PC-9 (cell line): Measurements from ENCODE around the gene BACH1. TPM values are rescaled to one million over a fixed set of nuclear protein-coding genes. Genes with fewer than 3 reads are reported as not detected.

Experiments
- BruUV-seq: library from RNA; stranded (reverse); fragments of 400-500 nt; replicated peaks from 2 replicates; lab custom pipeline; 2021; lab: Mats Ljungman, UMichigan
- CTCF ChIA-PET: fragments of 300-600 bp; sonication (Branson Sonifier 250); formaldehyde crosslinking; loops from one replicate; lab custom pipeline; 2022; ENCODE audit warnings: antibody characterized with exemption; lab: Charles Lee
- POLR2A ChIA-PET: fragments of 300-600 bp; sonication (Branson Sonifier 250); formaldehyde crosslinking; loops from one replicate; lab custom pipeline; 2022; ENCODE audit warnings: antibody characterized with exemption; ENCODE audit not compliant: unreplicated experiment; lab: Charles Lee
- DNase-seq, 2 experiments: peaks; one replicate each; pipeline versions ENCODE4 v3.0.0 to v3.0.0-alpha.2; 2015 to 2022; ENCODE audit warnings: mixed read lengths in 1 of 2
- H2AFZ ChIP-seq: fragments of 200-600 bp; sonication (generic); 2 replicates; pipeline ENCODE4 v1.8.1; 2017; ENCODE audit warnings: antibody characterized with exemption
- H3F3A ChIP-seq: fragments of 200-600 bp; sonication (generic); 2 replicates; pipeline ENCODE4 v1.8.1; 2017; ENCODE audit warnings: antibody characterized with exemption, mild to moderate bottlenecking, low read depth; ENCODE audit not compliant: insufficient read depth
- H3K27ac ChIP-seq: fragments of 200-600 bp; sonication (generic); 2 replicates; pipeline ENCODE4 v1.6.1; 2016; ENCODE audit warnings: mixed run types
- H3K27me3 ChIP-seq: fragments of 200-600 bp; sonication (generic); 2 replicates; pipeline ENCODE4 v1.6.1; 2016; ENCODE audit warnings: low read depth, mixed run types; ENCODE audit not compliant: insufficient read depth
- H3K36me3 ChIP-seq: fragments of 200-600 bp; sonication (generic); 2 replicates; pipeline ENCODE4 v1.6.1; 2016; ENCODE audit warnings: low read depth, mixed run types
- H3K4me1 ChIP-seq: fragments of 200-600 bp; sonication (generic); replicated peaks from 2 replicates; pipeline ENCODE4 v1.6.1; 2016; ENCODE audit warnings: mixed run types; ENCODE audit not compliant: insufficient read depth
- H3K4me2 ChIP-seq: fragments of 200-600 bp; sonication (generic); 2 replicates; pipeline ENCODE4 v1.6.1; 2017; ENCODE audit warnings: mixed run types
- H3K4me3 ChIP-seq: fragments of 200-600 bp; sonication (generic); 2 replicates; pipeline ENCODE4 v1.6.1; 2016; ENCODE audit warnings: mixed run types
- H3K79me2 ChIP-seq: fragments of 200-600 bp; sonication (generic); 2 replicates; pipeline ENCODE4 v1.6.1; 2017; ENCODE audit warnings: low read depth, mixed run types
- H3K9me2 ChIP-seq: fragments of 200-600 bp; sonication (generic); 2 replicates; pipeline ENCODE4 v1.8.1; 2017; ENCODE audit warnings: mild to moderate bottlenecking; ENCODE audit not compliant: insufficient read depth
- H3K9me3 ChIP-seq: fragments of 200-600 bp; sonication (generic); 2 replicates; pipeline ENCODE4 v1.8.1; 2016; ENCODE audit warnings: low read depth; ENCODE audit not compliant: insufficient read depth
- H4K20me1 ChIP-seq: fragments of 200-600 bp; sonication (generic); 2 replicates; pipeline ENCODE4 v1.8.1; 2017; ENCODE audit not compliant: insufficient read depth
- CTCF ChIP-seq: fragments of 200-600 bp; sonication (generic); conservative IDR thresholded peaks from 2 replicates; pipeline ENCODE4 v1.6.1; 2017; ENCODE audit warnings: mixed run types, antibody characterized with exemption, mild to moderate bottlenecking, moderate library complexity
- EZH2 ChIP-seq: fragments of 200-600 bp; sonication (generic); IDR thresholded peaks from 2 replicates; pipeline ENCODE4 v1.8.0; 2017; ENCODE audit warnings: antibody characterized with exemption, low read depth
- intact Hi-C: fragments of 100-400 bp; cut with micrococcal nuclease; formaldehyde crosslinking; loops from one replicate; pipeline ENCODE4 v1.10.0; 2022; ENCODE audit not compliant: unreplicated experiment
- total RNA-seq: library from RNA; stranded (reverse); gene quantifications from 2 replicates; pipeline ENCODE4 v1.2.3, GENCODE V29; 2021

Gene BACH1
- total RNA-seq, 1 experiment from 2014 or later = 39.9 TPM

GRCh38 chr21:29384683-29385359, 86.1 kb downstream of the BACH1 start:
- peaks cover 18% of the 10 kb centered on the region for H3K4me1 ChIP-seq
- no TSS peak for BruUV-seq

GRCh38 chr21:29385934-29386520, 87.3 kb downstream of the BACH1 start:
- Histone ChIP-seq H3K27ac (no peak overlapping the region), H3K4me3 (no peak overlapping the region), H3K36me3 (no peaks in the 10 kb centered on the region), H4K20me1 (no peaks in the 10 kb centered on the region), H3K9me2 (no peaks in the 10 kb centered on the region), H3K79me2 (no peaks in the 10 kb centered on the region), H3K4me2 (no peak overlapping the region), H3K4me1 (peaks cover 17% of the 10 kb centered on the region), H3K27me3 (no peaks in the 10 kb centered on the region), H3F3A (0 out of 2 replicates have a peak, but pooled peaks cover 3% of the 10 kb centered on the region), H2AFZ (no peak overlapping the region), H3K9me3 (no peaks in the 10 kb centered on the region)
- no TSS peak for BruUV-seq
- no peak for DNase-seq
- TF ChIP-seq CTCF (no peak), EZH2 (no peak)
- intact Hi-C loops = no loop called here
- POLR2A ChIA-PET = no interaction called here
- CTCF ChIA-PET = interaction anchor here (0.7 kb wide), 1 partner anchor 38 kb away, joined by 5 read pairs; no protein-coding TSS in a partner anchor

More at GRCh38 chr21:29384683-29385359, 86.1 kb downstream of the BACH1 start:
- CTCF ChIA-PET = no interaction called here
- Histone ChIP-seq H3K27ac (no peak overlapping the region), H3F3A (0 out of 2 replicates have a peak, but pooled peaks cover 3% of the 10 kb centered on the region), H3K27me3 (no peaks in the 10 kb centered on the region), H2AFZ (no peak overlapping the region), H3K4me3 (no peak overlapping the region), H3K9me3 (no peaks in the 10 kb centered on the region), H3K36me3 (no peaks in the 10 kb centered on the region), H3K9me2 (no peaks in the 10 kb centered on the region), H3K4me2 (no peak overlapping the region), H4K20me1 (no peaks in the 10 kb centered on the region), H3K79me2 (no peaks in the 10 kb centered on the region)
- intact Hi-C loops = no loop called here
- no peak for TF ChIP-seq EZH2
- TF ChIP-seq CTCF = no peak
- no peak for DNase-seq
- POLR2A ChIA-PET = no interaction called here

- BruUV-seq = no TSS peak
Observed at GRCh38 chr21:29386803-29387202, 88.1 kb downstream of the BACH1 start.

More at GRCh38 chr21:29386803-29387202, 88.1 kb downstream of the BACH1 start:
- intact Hi-C loops = no loop called here
- no peak for TF ChIP-seq CTCF
- no peak for TF ChIP-seq EZH2
- no peaks in the 10 kb centered on the region for H3K27me3 ChIP-seq
- ChIA-PET CTCF (no interaction called here), POLR2A (no interaction called here)
- H3K9me2 ChIP-seq = no peaks in the 10 kb centered on the region
- no peaks in the 10 kb centered on the region for H3K79me2 ChIP-seq
- no peaks in the 10 kb centered on the region for H4K20me1 ChIP-seq
- peaks cover 9% of the 10 kb centered on the region for H3K4me1 ChIP-seq
- no peak overlapping the region for H3K4me2 ChIP-seq
- no peak overlapping the region for H2AFZ ChIP-seq
- no peaks in the 10 kb centered on the region for H3F3A ChIP-seq
- no peak overlapping the region for H3K27ac ChIP-seq
- H3K9me3 ChIP-seq = no peaks in the 10 kb centered on the region
- no peak for DNase-seq
- H3K4me3 ChIP-seq = no peak overlapping the region
- no peaks in the 10 kb centered on the region for H3K36me3 ChIP-seq
